Mucosa of stomach (tissue), 1 donor: ENCODE results near the gene MYO9A.

Experiments
- H3K27me3 ChIP-seq: one replicate; pipeline ENCODE4 v1.7.0; 2013; ENCODE audit warnings: mild to moderate bottlenecking, low read length; ENCODE audit not compliant: control insufficient read depth, insufficient read depth
- H3K36me3 ChIP-seq: one replicate; pipeline ENCODE4 v1.7.0; 2013; ENCODE audit warnings: low read length; ENCODE audit not compliant: control insufficient read depth, insufficient read depth
- H3K4me1 ChIP-seq: one replicate; pipeline ENCODE4 v1.7.0; 2013; ENCODE audit warnings: mild to moderate bottlenecking, low read length; ENCODE audit not compliant: control insufficient read depth, insufficient read depth
- H3K4me3 ChIP-seq: one replicate; pipeline ENCODE4 v1.7.0; 2013; ENCODE audit warnings: low read length
- H3K9ac ChIP-seq: one replicate; pipeline ENCODE4 v1.7.0; 2013; ENCODE audit warnings: mild to moderate bottlenecking, low read length, moderate library complexity
- H3K9me3 ChIP-seq: one replicate; pipeline ENCODE4 v1.7.0; 2013; ENCODE audit warnings: mild to moderate bottlenecking, low read length, moderate library complexity; ENCODE audit not compliant: control insufficient read depth
- donor health status: Pancreatic carcinoma.

Gene MYO9A

GRCh38 chr15:71916834-71917233 lies 201.1 kb downstream of the MYO9A start:
- H3K36me3 ChIP-seq = no peaks in the 10 kb centered on the region
- no peaks in the 10 kb centered on the region for H3K4me1 ChIP-seq
- H3K9me3 ChIP-seq = no peaks in the 10 kb centered on the region
- no peak overlapping the region for H3K4me3 ChIP-seq
- H3K27me3 ChIP-seq = no peaks in the 10 kb centered on the region
- H3K9ac ChIP-seq = no peak overlapping the region

GRCh38 chr15:71914092-71914491 lies 203.9 kb downstream of the MYO9A start:
- Histone ChIP-seq H3K27me3 (no peaks in the 10 kb centered on the region), H3K9ac (no peak overlapping the region), H3K4me1 (no peaks in the 10 kb centered on the region), H3K36me3 (no peaks in the 10 kb centered on the region), H3K4me3 (no peak overlapping the region), H3K9me3 (no peaks in the 10 kb centered on the region)

GRCh38 chr15:71899674-71900073 lies 218.3 kb downstream of the MYO9A start:
- no peaks in the 10 kb centered on the region for H3K36me3 ChIP-seq
- H3K9me3 ChIP-seq = no peaks in the 10 kb centered on the region
- no peaks in the 10 kb centered on the region for H3K27me3 ChIP-seq
- no peaks in the 10 kb centered on the region for H3K4me1 ChIP-seq
- H3K4me3 ChIP-seq = no peak overlapping the region
- H3K9ac ChIP-seq = no peak overlapping the region

GRCh38 chr15:71893691-71894090 lies 224.3 kb downstream of the MYO9A start:
- Histone ChIP-seq H3K4me1 (no peaks in the 10 kb centered on the region), H3K4me3 (no peak overlapping the region), H3K9ac (no peak overlapping the region), H3K27me3 (no peaks in the 10 kb centered on the region), H3K9me3 (no peaks in the 10 kb centered on the region), H3K36me3 (no peaks in the 10 kb centered on the region)

GRCh38 chr15:71892335-71892734 lies 225.6 kb downstream of the MYO9A start:
- no peak overlapping the region for H3K9ac ChIP-seq
- H3K9me3 ChIP-seq = no peaks in the 10 kb centered on the region
- H3K36me3 ChIP-seq = no peaks in the 10 kb centered on the region
- no peaks in the 10 kb centered on the region for H3K4me1 ChIP-seq
- no peak overlapping the region for H3K4me3 ChIP-seq
- no peaks in the 10 kb centered on the region for H3K27me3 ChIP-seq

GRCh38 chr15:71891026-71891425 lies 226.9 kb downstream of the MYO9A start:
- no peaks in the 10 kb centered on the region for H3K9me3 ChIP-seq
- no peak overlapping the region for H3K9ac ChIP-seq
- no peak overlapping the region for H3K4me3 ChIP-seq
- no peaks in the 10 kb centered on the region for H3K27me3 ChIP-seq
- H3K4me1 ChIP-seq = no peaks in the 10 kb centered on the region
- no peaks in the 10 kb centered on the region for H3K36me3 ChIP-seq

- no peak overlapping the region for H3K9ac ChIP-seq
- no peaks in the 10 kb centered on the region for H3K27me3 ChIP-seq
- H3K4me1 ChIP-seq = no peaks in the 10 kb centered on the region
- H3K9me3 ChIP-seq = no peaks in the 10 kb centered on the region
- H3K4me3 ChIP-seq = no peak overlapping the region
- no peaks in the 10 kb centered on the region for H3K36me3 ChIP-seq
These were observed 228.0 kb downstream of the MYO9A start for GRCh38 chr15:71889947-71890346.

- no peaks in the 10 kb centered on the region for H3K4me1 ChIP-seq
- no peaks in the 10 kb centered on the region for H3K36me3 ChIP-seq
- H3K27me3 ChIP-seq = no peaks in the 10 kb centered on the region
- H3K9ac ChIP-seq = no peak overlapping the region
- no peak overlapping the region for H3K4me3 ChIP-seq
- H3K9me3 ChIP-seq = no peaks in the 10 kb centered on the region
These were observed 228.6 kb downstream of the MYO9A start for GRCh38 chr15:71889385-71889784.

GRCh38 chr15:71888797-71889196 lies 229.2 kb downstream of the MYO9A start:
- H3K4me3 ChIP-seq = no peak overlapping the region
- H3K36me3 ChIP-seq = no peaks in the 10 kb centered on the region
- no peak overlapping the region for H3K9ac ChIP-seq
- no peaks in the 10 kb centered on the region for H3K9me3 ChIP-seq
- no peaks in the 10 kb centered on the region for H3K27me3 ChIP-seq
- H3K4me1 ChIP-seq = no peaks in the 10 kb centered on the region

GRCh38 chr15:71885390-71885789 lies 232.6 kb downstream of the MYO9A start:
- no peaks in the 10 kb centered on the region for H3K27me3 ChIP-seq
- H3K36me3 ChIP-seq = no peaks in the 10 kb centered on the region
- H3K4me3 ChIP-seq = no peak overlapping the region
- no peaks in the 10 kb centered on the region for H3K4me1 ChIP-seq
- H3K9ac ChIP-seq = no peak overlapping the region
- H3K9me3 ChIP-seq = no peaks in the 10 kb centered on the region

GRCh38 chr15:71883447-71883846 lies 234.5 kb downstream of the MYO9A start:
- Histone ChIP-seq H3K36me3 (no peaks in the 10 kb centered on the region), H3K4me3 (no peak overlapping the region), H3K4me1 (no peaks in the 10 kb centered on the region), H3K27me3 (no peaks in the 10 kb centered on the region), H3K9me3 (no peaks in the 10 kb centered on the region), H3K9ac (no peak overlapping the region)

- no peaks in the 10 kb centered on the region for H3K4me1 ChIP-seq
- H3K9me3 ChIP-seq = no peaks in the 10 kb centered on the region
- no peak overlapping the region for H3K4me3 ChIP-seq
- no peak overlapping the region for H3K9ac ChIP-seq
- no peaks in the 10 kb centered on the region for H3K27me3 ChIP-seq
- H3K36me3 ChIP-seq = no peaks in the 10 kb centered on the region
These were observed 237.7 kb downstream of the MYO9A start for GRCh38 chr15:71880276-71880675.

- H3K27me3 ChIP-seq = no peaks in the 10 kb centered on the region
- no peak overlapping the region for H3K4me3 ChIP-seq
- H3K9me3 ChIP-seq = no peaks in the 10 kb centered on the region
- H3K9ac ChIP-seq = no peak overlapping the region
- no peaks in the 10 kb centered on the region for H3K36me3 ChIP-seq
- no peaks in the 10 kb centered on the region for H3K4me1 ChIP-seq
These were observed 243.7 kb downstream of the MYO9A start for GRCh38 chr15:71874245-71874644.
